Trophoblast cell (in vitro differentiated cells and primary cell): Measurements from ENCODE around the gene CFAP45.
"Not testable (repeated sequence)": the region's sequence is repeated elsewhere in the genome, so short reads cannot be mapped to it uniquely, and the experiment has no call there.

ENCODE experiments used
- DNase-seq, 2 donors: peaks; one replicate each; pipeline ENCODE4 v3.0.0-alpha.2; 2016
- H2AFZ ChIP-seq: 2 replicates; pipeline ENCODE4 v1.6.1; 2013; ENCODE audit warnings: low read length, moderate library complexity, mild to moderate bottlenecking; ENCODE audit not compliant: insufficient read depth, poor library complexity
- H2AK5ac ChIP-seq: 2 replicates; pipeline ENCODE4 v1.6.1; 2013; ENCODE audit warnings: mild to moderate bottlenecking, low read length
- H2BK120ac ChIP-seq: 2 replicates; pipeline ENCODE4 v1.6.1; 2013; ENCODE audit warnings: low read length, mild to moderate bottlenecking, moderate library complexity; ENCODE audit not compliant: insufficient read depth, poor library complexity
- H2BK12ac ChIP-seq: 2 replicates; pipeline ENCODE4 v1.6.1; 2013; ENCODE audit warnings: mild to moderate bottlenecking, low read length, moderate library complexity
- H2BK5ac ChIP-seq: 2 replicates; pipeline ENCODE4 v1.6.1; 2013; ENCODE audit warnings: low read length, low read depth, moderate library complexity, mild to moderate bottlenecking; ENCODE audit not compliant: poor library complexity
- H3K14ac ChIP-seq: 2 replicates; pipeline ENCODE4 v1.6.1; 2013; ENCODE audit warnings: mild to moderate bottlenecking, low read length
- H3K18ac ChIP-seq: 2 replicates; pipeline ENCODE4 v1.6.1; 2013; ENCODE audit warnings: mild to moderate bottlenecking, low read length
- H3K23ac ChIP-seq: 2 replicates; pipeline ENCODE4 v1.6.1; 2013; ENCODE audit warnings: low read length
- H3K27ac ChIP-seq: 2 replicates; pipeline ENCODE4 v1.5.1; 2013; ENCODE audit warnings: low read depth, mild to moderate bottlenecking, inconsistent platforms, low read length, moderate library complexity
- H3K27me3 ChIP-seq: 2 replicates; pipeline ENCODE4 v1.6.1; 2013; ENCODE audit warnings: inconsistent platforms, mild to moderate bottlenecking, low read length, moderate library complexity; ENCODE audit not compliant: insufficient read depth
- H3K36me3 ChIP-seq, 2 experiments: 1 replicate in 1 of 2; 2 replicates in 1 of 2; pipeline ENCODE4 v1.6.1; 2013; ENCODE audit warnings: low read length in 2 of 2, mild to moderate bottlenecking in 2 of 2, moderate library complexity in 1 of 2; ENCODE audit not compliant: insufficient read depth in 2 of 2, control insufficient read depth in 1 of 2
- H3K4ac ChIP-seq: 2 replicates; pipeline ENCODE4 v1.6.1; 2013; ENCODE audit warnings: low read depth, mild to moderate bottlenecking, low read length, moderate library complexity
- H3K4me1 ChIP-seq, 2 experiments: 1 replicate in 1 of 2; 2 replicates in 1 of 2; pipeline ENCODE4 v1.6.1; 2013; ENCODE audit warnings: low read length in 2 of 2, mild to moderate bottlenecking in 2 of 2, moderate library complexity in 1 of 2; ENCODE audit not compliant: insufficient read depth in 2 of 2, control insufficient read depth in 1 of 2
- H3K4me2 ChIP-seq: 2 replicates; pipeline ENCODE4 v1.6.1; 2013; ENCODE audit warnings: inconsistent platforms, mild to moderate bottlenecking, low read length, moderate library complexity
- H3K4me3 ChIP-seq: 2 replicates; pipeline ENCODE4 v1.5.1; 2013; ENCODE audit warnings: mild to moderate bottlenecking, low read depth, low read length, inconsistent platforms
- H3K79me1 ChIP-seq: one replicate; pipeline ENCODE4 v1.6.1; 2013; ENCODE audit warnings: low read length
- H3K79me2 ChIP-seq: 2 replicates; pipeline ENCODE4 v1.6.1; 2013; ENCODE audit warnings: low read length, mild to moderate bottlenecking; ENCODE audit not compliant: control insufficient read depth, insufficient read depth, poor library complexity
- H3K9ac ChIP-seq: 2 replicates; pipeline ENCODE4 v1.6.1; 2013; ENCODE audit warnings: mild to moderate bottlenecking, low read length
- H3K9me3 ChIP-seq: 2 replicates; pipeline ENCODE4 v1.6.1; 2013; ENCODE audit warnings: low read depth, mild to moderate bottlenecking, control low read depth, inconsistent platforms, low read length; ENCODE audit not compliant: insufficient read depth
- H4K12ac ChIP-seq: 2 replicates; pipeline ENCODE4 v1.6.1; 2013; ENCODE audit warnings: low read depth, mild to moderate bottlenecking, low read length, moderate library complexity
- H4K8ac ChIP-seq: 2 replicates; pipeline ENCODE4 v1.6.1; 2013; ENCODE audit warnings: low read depth, mild to moderate bottlenecking, low read length, moderate library complexity
- H4K91ac ChIP-seq: one replicate; pipeline ENCODE4 v1.6.1; 2013; ENCODE audit warnings: low read depth, mild to moderate bottlenecking, low read length, moderate library complexity
- WGBS: extraction: QIAGEN DNeasy Blood & Tissue Kit; methylation state at CpG from one replicate; pipeline ENCODE4 v1.1.7; 2013; ENCODE audit warnings: missing lambda C conversion rate; ENCODE audit not compliant: insufficient read length, insufficient coverage; ENCODE audit errors: extremely low coverage; 5-methylcytosine and 5-hydroxymethylcytosine counted together

The CFAP45 gene

DNA sequence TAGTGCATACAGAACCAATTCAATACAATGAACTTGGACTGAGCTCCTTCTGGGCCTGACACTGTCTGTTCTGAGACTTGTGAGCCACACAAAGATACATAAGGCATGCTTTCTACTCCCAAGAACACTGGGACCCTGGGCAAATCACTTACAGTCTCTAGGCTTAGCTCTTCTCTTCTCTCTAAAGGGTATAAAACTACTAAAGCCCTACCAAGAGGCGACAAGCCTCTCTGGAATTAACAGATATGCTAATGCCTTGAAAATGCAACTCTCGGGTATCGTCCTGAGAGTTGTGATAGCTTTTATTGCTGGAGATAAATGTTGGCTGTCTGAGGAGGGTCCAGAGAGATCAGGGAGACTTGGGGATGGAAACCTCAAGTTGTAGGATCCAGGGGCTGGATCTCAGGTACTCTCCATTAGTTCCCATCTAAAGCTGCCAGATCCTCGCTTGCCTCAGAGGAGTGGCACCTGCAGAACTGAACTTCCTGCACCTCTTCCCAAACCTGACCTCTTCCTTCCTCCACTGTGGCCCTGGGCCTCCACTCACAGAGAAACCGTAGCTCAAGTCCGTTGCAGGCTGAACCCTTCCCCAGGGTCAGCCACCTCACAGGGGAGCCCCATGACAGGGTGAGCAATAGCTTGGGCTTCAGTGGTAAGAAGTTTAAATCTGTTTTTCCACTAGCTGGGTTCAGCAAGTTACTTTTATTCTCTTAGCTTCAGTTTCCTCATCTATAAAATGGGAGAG lies 11.5 kb upstream of the CFAP45 start:
- H4K12ac ChIP-seq: no peak overlapping the region
- DNase-seq: no peak
- no peak overlapping the region for H2AFZ ChIP-seq
- H3K4me1 ChIP-seq: peaks cover 50 to 71% of the 10 kb centered on the region in 2 experiments
- H3K18ac ChIP-seq: peak overlapping the region; percentile 57
- peaks cover 0 to 2% of the 10 kb centered on the region in 2 experiments for H3K36me3 ChIP-seq
- H3K9ac ChIP-seq: no peak overlapping the region
- peak overlapping the region; percentile 77 for H3K14ac ChIP-seq
- H2AK5ac ChIP-seq: peak overlapping the region; percentile 99
- no peaks in the 10 kb centered on the region for H3K9me3 ChIP-seq
- H3K27me3 ChIP-seq: no peaks in the 10 kb centered on the region
- peak overlapping the region; percentile 97 for H2BK12ac ChIP-seq
- no peak overlapping the region for H3K4me3 ChIP-seq
- H2BK5ac ChIP-seq: peak overlapping the region; percentile 83
- no peak overlapping the region for H3K23ac ChIP-seq
- H4K91ac ChIP-seq: peak overlapping the region; percentile 73
- peak overlapping the region; percentile 88 for H3K27ac ChIP-seq
- peak overlapping the region; percentile 11 for H3K4me2 ChIP-seq
- H3K4ac ChIP-seq: peak overlapping the region; percentile 66
- H3K79me2 ChIP-seq: peaks cover 6% of the 10 kb centered on the region
- H3K79me1 ChIP-seq: peaks cover 50% of the 10 kb centered on the region
- no CpG with 5 or more reads among the region's 6 CpGs for whole genome bisulfite sequencing
- H2BK120ac ChIP-seq: peak overlapping the region; percentile 95
- no peak overlapping the region for H4K8ac ChIP-seq

DNA sequence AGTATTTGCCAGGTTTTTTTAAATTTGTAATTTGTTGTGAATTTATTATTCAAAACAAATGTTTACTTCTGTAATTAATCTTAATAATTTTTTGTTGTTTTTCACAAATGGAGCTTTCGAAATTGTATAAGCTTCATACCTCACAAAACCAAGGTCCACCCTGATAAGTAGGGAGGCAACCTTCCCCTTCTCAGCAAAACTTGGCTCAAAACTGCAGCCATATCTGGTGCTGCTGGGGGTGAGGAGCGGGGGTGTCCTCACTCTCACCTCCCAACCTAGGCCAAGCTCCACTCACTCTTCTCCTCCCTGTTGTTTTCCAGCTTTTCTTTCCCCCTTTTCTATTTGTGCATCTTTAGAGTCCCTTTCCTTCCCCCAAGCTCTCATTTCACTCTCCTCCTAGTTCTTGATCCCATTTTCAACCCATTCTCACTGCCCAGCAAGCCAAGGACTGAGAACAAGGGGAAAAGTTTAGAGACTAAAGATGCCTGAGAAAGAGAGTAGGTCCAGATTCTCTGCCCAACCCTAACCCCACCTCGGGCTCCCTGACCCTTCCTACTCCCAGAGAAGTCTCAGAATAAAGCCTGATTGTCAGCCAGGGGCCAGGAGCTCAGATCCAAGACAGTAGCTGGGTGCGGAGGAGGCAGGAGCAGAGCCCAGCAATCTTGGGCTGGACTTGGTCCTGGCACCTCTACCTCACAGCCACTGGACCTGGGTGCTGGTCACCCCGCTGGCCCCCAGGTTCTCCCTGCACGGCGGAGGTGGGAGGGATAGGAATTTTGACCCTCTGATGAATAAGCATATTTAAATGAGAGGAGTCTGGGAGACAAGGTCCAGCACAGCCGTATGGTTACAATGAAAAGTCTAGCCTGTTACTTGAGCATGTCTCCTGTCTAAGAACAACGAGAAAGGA lies 8.3 kb upstream of the CFAP45 start:
- Histone ChIP-seq H3K36me3 (no peaks in the 10 kb centered on the region), H2BK5ac (peak overlapping the region; percentile 91), H3K4me3 (no peak overlapping the region), H3K9ac (no peak overlapping the region), H3K27me3 (no peaks in the 10 kb centered on the region), H3K9me3 (no peaks in the 10 kb centered on the region), H3K27ac (peak overlapping the region; percentile 88), H2AFZ (peak overlapping the region; percentile 66), H3K23ac (no peak overlapping the region), H2AK5ac (peak overlapping the region; percentile 99), H2BK120ac (peak overlapping the region; percentile 98), H3K79me2 (peaks cover 6% of the 10 kb centered on the region), H4K91ac (peak overlapping the region; percentile 99), H3K4ac (peak overlapping the region; percentile 93), H3K4me1 (peaks cover 35 to 50% of the 10 kb centered on the region in 2 experiments), H4K8ac (peak overlapping the region; percentile 76), H3K4me2 (no peak overlapping the region), H2BK12ac (peak overlapping the region; percentile 98), H3K79me1 (peaks cover 42% of the 10 kb centered on the region), H4K12ac (peak overlapping the region; percentile 74), H3K14ac (peak overlapping the region; percentile 94), H3K18ac (peak overlapping the region; percentile 87)
- no CpG with 5 or more reads among the region's 9 CpGs for WGBS
- DNase-seq: no peak

DNA sequence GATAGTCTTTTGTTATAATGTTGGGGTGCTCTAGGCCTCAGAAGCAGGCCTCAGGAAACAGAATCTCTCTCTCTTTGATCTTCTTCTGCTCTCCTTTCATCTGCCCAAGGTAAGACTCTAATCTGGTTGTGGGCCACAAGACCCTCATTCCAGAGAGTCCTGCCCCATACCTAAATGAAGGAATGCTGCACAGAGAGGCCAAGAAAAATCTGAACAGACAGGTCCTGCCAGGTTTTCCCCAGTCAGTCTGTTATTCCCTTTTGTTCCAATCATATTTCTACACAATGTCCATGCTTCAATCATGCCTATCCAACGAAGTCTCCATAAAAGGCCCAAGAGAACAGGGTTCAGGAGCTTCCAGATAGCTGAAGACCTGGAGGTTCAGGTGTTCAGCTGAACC lies 7.0 kb upstream of the CFAP45 start:
- H3K4ac ChIP-seq: peak overlapping the region; percentile 81
- no peak overlapping the region for H3K23ac ChIP-seq
- H2BK12ac ChIP-seq: peak overlapping the region; percentile 97
- peak overlapping the region; percentile 76 for H4K8ac ChIP-seq
- peaks cover 36 to 45% of the 10 kb centered on the region in 2 experiments for H3K4me1 ChIP-seq
- H3K9me3 ChIP-seq: no peaks in the 10 kb centered on the region
- H3K36me3 ChIP-seq: no peaks in the 10 kb centered on the region
- H3K9ac ChIP-seq: no peak overlapping the region
- WGBS: no CpG with 5 or more reads among the region's 1 CpG
- peak overlapping the region; percentile 96 for H4K91ac ChIP-seq
- H3K27me3 ChIP-seq: no peaks in the 10 kb centered on the region
- H3K14ac ChIP-seq: peak overlapping the region; percentile 88
- peak overlapping the region; percentile 94 for H2BK5ac ChIP-seq
- peak overlapping the region; percentile 84 for H3K27ac ChIP-seq
- H3K18ac ChIP-seq: peak overlapping the region; percentile 86
- DNase-seq: peak; percentile 79 to 90
- H3K4me2 ChIP-seq: peak overlapping the region; percentile 15
- peaks cover 6% of the 10 kb centered on the region for H3K79me2 ChIP-seq
- H3K4me3 ChIP-seq: no peak overlapping the region
- H2BK120ac ChIP-seq: peak overlapping the region; percentile 73
- peaks cover 40% of the 10 kb centered on the region for H3K79me1 ChIP-seq
- H2AK5ac ChIP-seq: peak overlapping the region; percentile 89
- no peak overlapping the region for H4K12ac ChIP-seq
- no peak overlapping the region for H2AFZ ChIP-seq

DNA sequence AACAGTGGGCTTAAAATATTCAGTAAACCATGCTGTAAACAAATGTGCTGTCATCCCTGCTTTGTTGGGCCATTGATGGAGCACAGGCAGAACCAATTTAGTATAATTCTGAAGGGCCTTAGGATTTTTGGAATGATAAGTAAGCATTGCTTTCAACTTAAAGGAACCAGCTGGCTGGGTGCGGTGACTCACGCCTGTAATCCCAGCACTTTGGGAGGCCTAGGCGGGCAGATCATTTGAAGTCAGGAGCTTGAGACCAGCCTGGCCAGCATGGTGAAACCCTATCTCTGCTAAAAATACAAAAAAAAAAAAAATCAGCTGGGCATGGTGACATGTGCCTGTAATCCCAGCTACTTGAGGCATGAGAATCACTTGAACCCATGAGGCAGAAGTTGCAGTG lies 4.1 kb upstream of the CFAP45 start:
- H3K79me2 ChIP-seq, H2BK12ac ChIP-seq, H3K27ac ChIP-seq, H2BK5ac ChIP-seq, H2BK120ac ChIP-seq, H3K23ac ChIP-seq, H4K91ac ChIP-seq, H3K4ac ChIP-seq, H3K9me3 ChIP-seq, H3K18ac ChIP-seq, H3K14ac ChIP-seq, H3K36me3 ChIP-seq, H3K4me2 ChIP-seq, H4K8ac ChIP-seq, H4K12ac ChIP-seq, H2AFZ ChIP-seq, H3K27me3 ChIP-seq, H3K9ac ChIP-seq, H3K4me3 ChIP-seq, H2AK5ac ChIP-seq: not testable (repeated sequence)
- Histone ChIP-seq H3K4me1 (peaks cover 32 to 40% of the 10 kb centered on the region in 2 experiments), H3K79me1 (peaks cover 37% of the 10 kb centered on the region)
- peak; percentile 84 to 90 for DNase-seq
- no CpG with 5 or more reads among the region's 3 CpGs for WGBS
